GM18517 (cell line): ENCODE results near the gene PPM1K.

Experiments
- ATAC-seq: cut with Tn5 transposase; IDR thresholded peaks from one replicate; pipeline ENCODE4 v1.9.1; 2021; ENCODE audit warnings: mild to moderate bottlenecking, moderate library complexity; ENCODE audit not compliant: unreplicated experiment

Gene PPM1K

DNA sequence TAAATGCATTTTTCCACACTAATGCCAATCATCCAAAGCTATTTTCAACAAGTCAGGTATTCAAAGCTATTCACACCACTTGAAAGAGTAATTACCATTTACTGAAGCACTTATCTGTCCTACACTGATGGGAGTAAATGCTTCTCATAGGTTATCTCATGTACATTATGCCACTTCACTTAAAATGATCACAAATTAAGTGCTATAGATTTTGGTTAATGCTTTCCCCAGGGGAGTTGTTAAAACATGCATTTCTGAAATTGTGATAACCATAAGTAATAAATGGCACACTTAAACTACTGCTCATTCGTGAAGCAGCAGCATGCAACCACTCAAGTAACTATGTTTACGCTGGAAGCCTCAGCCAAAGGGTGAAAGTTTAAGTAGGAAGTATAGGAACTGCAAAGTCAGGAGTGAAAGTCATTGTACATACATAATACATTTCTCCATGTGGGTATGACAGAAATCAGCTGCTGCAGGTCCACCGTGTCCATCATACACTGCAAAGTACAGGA, 6.6 kb downstream of the PPM1K start:
- ATAC-seq, result no peak

DNA sequence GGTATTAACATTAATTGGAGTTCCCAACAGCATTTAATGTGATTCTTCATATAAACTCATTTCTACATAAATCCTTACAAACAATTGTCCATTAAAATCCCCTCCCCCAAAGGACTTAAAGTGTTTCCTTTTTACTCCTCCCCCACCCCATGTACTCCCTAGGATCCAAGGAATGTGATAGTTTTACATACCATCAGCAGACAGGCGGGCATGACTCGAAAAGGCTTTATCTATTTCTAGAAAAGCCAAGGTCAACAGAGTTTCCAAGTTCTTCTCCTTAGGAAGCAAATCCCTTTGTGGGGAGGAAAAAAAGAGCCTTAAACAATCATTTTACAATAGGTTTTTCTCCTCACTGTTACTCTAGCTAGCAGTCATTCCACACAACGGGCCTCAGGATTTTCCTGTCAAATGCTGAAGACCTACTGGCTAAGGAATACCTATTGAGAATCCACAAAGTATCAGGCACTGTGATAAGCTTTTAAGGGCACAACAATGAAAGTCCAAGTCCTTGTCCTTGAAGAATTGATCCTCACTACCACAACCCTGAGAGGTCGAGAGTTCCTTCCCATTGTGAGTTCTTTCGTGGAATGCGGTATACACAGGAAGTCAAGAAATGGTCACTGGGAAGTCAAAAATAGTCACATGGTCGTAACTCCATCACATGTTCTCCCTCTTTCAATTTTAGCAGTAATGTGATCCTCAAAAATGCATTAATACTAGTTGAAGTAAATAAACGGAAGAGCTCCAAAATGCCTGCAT, 7.2 kb downstream of the PPM1K start:
- no peak for ATAC-seq

DNA sequence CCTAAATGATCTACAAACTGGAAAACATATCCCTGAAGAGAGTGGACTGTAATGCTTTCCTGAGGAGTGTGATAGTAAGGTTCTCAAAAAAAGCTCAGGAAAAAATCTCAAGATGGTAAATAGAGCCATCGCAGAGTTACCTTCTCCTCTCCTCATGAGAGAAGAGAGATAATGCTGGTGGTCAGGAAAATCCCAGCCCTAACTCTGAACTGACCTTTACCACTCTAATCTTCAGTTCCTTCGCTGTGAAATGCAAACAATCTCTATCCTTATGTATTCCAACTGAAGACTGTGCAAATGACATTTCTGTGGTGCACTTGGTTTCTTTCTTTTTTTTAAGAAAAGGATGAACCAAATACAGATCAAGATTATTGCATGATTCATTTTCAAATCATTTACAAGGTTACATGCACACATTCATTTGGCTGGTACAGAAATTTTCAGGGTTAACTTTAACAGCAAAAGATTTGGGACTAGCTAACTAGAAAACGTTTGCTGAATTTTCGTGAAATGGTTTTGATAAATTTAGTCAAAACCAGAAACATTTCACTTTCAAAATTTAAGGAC, 8.3 kb downstream of the PPM1K start:
- no peak for ATAC-seq

DNA sequence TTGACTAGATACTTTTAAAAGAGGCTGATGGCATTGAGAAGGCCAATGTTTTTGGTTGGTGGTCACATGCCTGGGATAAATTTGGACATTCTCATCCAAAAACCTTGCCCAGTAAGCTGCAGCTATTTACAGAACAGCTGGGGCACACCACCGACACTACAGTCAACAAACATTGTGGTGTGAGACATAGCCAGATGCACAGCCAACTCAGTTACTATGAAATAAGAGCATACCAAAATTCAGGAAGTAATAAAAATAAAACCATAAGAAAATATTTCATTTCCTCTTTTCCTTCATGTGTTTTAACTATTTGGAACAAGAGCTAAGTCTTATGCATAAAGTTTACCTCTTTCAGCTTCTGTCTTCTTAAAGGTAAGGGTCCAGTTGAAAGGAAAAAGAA, 8.8 kb downstream of the PPM1K start:
- peak; percentile 51 for ATAC-seq

DNA sequence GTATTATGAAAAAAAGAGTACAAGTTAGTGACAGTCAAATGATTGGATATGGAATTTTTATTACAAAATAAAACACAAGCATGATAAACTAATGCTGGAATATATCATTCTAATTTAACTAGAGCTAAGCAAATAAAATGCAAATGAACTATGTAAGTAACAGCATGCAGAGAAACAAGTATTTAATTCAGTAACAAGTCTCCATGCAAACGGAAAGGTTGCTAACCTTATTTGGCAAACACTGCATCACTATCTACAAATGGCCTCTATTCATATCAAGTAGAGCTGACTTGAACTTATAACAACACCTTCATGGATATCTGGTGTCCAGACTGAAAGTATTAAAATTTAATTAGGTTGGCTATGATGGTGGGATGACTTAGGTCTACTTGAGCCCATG, 15.4 kb downstream of the PPM1K start:
- ATAC-seq, result no peak

DNA sequence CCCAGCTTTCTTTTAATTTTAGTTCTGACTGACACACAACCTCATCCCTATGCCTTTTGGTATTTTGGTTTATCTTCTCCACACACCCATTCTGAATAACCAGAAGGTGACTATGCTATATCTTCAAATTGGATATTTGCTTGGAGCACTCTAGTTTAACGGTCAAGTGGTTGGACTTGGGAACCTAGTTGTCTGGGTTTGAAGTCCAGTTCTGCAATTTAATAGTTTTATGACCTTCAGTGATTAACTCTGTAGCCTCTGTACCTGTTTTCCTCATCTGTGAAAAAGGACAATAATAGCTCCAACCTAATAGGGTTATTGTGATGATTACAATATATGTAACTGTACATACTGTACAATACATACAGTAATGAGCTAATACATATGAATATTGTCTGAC, 20.0 kb downstream of the PPM1K start:
- ATAC-seq, result no peak

DNA sequence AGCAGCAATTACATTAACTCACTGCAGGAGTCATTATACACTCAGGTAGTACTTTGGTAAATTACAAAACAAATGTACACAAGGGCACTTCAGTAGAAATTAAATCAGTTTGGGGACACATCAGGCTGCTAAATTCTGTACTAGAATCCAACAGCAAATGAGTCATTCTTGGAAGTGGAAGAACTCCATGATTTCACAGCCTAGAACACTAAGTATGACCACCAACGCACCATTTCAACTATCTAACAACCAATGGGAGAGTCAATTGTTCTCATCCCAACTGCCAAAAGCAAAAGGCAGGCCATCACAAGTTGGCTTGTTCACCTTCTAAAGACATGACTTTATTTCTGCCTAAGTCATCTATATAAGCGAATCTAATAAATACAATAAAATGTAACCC, 26.6 kb downstream of the PPM1K start:
- ATAC-seq, result no peak

DNA sequence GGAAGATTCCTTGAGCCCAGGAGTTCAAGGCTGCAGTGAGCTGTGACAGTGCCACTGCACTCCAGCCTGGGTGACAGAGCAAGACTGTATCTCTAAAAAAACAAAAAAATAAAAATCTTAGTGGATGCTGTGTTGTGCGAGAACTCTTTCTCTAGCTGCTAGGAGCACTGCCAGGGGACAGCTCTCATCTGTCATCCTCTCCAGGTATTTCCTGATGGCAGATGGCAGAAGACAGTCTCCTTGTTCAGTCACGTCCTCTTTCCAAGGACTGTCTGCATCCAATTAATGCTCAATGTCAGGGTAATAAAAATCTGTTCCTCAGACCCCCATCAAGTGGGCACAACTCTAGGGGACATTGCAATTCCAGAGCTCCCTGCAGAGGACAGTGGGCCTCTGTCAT, 29.2 kb downstream of the PPM1K start:
- ATAC-seq, result no peak

DNA sequence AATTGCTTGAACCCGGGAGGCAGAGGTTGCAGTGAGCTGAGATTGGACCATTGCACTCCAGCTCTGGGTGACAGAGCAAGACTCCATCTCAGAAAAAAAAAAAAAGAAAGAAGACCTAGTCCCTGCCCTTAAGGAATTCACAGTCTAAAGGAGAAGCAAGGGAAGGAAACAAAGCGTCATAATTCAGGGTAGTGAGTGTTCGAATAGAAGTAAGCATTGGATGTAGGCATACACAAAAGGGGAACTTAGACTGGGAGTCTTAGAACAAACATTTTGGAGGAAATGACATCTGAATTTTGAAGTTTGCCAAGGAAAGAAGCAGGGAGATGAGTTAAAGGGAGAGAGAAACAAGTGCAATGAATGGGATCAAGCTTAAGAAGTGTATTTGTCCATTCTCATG, 32.4 kb downstream of the PPM1K start:
- no peak for ATAC-seq

DNA sequence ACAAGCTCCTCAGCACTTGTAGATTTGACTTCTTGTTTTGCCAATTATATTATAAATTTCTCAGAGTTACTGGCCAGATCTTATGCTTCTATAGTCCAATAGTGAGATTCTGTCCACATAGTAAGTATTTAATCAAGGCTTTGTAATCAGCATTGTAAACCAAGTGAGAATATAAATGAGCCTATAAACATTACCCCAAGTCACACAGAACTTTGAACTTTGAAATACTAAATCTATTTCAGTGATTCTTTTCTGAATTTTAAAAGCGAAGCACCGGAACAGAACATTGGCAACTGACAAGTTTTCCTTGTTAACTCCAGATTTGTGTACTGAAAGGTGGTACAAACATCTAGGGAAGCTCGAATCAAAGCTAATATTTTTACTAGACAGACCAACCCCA, 37.2 kb downstream of the PPM1K start:
- no peak for ATAC-seq

DNA sequence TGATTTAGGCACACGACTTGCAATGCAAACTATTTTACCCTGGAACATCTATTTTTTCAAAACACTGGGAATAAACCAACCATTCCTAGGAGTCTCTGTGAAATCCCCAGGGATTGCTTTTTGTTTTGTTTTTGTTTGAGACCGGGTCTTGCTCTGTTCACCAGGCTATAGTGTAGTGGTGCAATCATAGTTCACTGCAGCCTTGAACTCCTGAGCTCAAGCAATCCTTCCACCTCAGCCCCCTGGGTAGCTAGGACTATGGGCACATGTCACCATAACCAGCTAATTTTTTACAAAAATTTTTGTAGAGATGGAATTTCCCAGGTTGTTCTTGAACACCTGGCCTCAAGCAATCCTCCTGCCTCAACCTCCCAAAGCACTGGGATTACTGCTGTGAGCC, 37.8 kb downstream of the PPM1K start:
- ATAC-seq, result no peak

DNA sequence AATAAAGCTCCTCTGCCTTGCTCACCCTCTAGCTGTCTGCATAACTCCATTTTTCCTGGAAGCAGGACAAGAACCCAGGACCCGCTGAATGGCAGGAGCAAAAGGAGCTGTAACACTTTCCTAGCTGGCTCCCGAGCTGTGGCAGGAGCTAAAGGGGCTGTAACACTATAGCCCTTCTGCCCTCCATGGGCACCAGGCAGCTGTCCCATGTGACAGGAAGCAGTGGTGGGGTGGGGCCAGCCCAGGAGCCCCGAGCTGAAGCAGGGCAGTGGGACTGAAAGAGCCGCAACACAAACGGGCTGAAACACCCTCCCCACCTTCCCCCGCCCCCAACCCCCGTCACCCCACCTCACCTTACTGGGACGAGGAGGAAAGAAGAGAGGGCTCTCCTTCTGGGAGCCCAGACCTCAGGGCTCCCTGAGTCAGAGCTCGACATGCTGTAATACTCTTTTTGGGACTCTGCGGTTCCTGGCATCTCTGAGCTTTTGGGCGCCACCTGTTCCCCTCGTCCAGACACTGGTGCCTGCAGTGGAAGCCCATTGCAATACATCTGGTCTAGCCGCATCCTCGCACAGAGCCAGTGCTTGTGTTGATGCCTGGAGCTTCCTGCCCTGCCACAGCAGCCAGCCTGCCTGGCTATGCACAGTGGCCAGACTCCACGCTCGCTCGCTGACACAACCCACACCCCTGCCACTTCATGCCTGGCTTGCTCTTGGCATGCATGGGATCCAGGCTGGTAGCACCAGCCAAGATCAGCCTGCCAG, 39.4 kb downstream of the PPM1K start:
- ATAC-seq, result no peak

DNA sequence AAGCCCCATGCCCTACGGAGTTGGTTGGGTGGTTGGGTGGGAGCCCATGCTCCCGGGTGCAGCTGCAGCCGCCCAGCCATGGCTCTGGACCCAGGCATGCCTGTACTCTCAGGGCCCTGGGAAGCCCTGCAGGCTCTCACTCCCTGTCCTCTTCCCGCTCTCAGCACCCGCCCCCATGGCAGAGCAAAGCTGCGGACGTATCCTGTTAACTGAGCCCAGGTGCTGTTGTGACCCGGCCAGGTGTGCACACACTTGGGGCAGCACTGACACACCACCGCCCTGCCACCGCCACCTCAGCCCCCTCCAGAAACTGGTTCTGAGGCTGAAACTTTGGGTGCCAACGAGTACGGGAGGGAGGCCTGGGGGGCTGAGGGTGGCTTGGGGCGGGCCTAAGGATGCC, 40.3 kb downstream of the PPM1K start:
- no peak for ATAC-seq

DNA sequence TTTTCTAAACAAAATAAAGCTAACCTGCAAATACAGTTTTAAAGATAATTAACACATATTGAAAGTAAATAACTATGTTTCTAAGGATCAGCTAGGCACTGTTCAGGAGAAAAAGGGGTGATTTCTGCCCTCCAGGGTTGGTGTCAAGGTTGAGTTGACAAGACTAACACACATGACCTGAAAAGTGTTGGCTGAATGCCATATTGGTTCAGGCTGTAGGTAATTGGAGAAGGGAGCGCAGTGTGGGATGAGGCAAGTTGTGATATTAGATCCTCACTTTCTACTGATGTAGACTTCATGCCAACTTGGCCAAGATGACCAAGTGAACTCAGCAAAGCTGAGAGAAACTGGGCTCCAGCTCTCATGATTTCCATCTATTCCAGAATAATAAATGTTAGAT, 42.2 kb downstream of the PPM1K start:
- ATAC-seq, result no peak

DNA sequence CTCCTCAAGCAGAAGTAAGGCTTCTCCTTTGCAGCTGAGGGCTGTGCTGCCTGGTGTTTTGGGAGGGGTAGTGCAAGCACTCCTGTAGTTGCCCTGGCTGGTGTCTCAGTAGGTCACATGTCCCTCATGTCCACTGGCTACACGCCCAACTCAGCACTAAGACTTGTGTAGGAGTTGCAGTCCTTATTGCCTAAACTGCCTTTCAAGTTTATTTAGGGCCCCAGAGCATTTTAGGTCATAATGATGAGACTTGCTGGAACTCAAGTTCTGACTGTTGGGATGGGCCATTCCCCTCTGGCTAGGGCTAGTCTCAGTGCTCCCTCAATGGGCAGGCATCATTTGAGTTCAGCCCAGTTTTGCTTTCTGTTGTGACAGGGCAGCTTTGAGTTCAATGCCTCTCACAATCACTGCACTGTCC, 44.1 kb downstream of the PPM1K start:
- no peak for ATAC-seq

DNA sequence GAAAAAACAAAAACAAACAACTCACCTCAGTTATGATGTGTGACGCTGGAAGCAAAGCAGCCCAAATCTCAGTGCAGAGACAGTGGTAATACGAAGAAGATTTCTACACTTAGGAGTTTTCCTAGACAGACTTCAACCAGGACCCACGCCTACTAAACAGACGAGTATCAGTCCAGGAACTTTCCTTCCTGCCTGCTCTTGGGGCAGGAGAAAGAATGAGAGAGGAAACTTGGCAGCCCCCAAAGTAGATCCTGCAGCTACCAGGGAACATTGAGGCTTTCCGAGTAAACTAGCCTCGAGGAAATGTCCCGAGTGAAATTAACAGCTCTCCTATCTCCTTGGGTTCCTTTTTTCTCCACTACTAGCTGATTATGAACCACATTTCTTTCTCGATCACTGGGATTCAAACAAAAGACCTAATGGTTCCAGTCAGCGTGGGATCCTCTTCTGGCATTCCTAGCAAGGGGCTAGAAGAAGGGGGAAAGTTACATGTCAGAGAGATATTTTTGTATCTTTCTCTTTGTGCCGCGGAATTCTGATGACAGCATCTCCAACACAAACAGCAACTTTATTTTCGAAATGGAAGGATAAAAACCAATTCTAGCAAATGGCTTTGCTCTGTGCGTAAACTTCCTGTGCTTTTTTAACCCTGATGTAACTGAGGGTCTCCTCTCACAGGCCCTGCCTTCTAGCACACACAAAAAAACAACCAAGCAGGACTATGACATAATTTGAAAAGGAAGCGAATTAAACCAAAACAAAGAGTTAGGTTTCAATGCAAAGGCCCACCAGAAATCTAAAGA, 53.2 kb downstream of the PPM1K start:
- no peak for ATAC-seq

DNA sequence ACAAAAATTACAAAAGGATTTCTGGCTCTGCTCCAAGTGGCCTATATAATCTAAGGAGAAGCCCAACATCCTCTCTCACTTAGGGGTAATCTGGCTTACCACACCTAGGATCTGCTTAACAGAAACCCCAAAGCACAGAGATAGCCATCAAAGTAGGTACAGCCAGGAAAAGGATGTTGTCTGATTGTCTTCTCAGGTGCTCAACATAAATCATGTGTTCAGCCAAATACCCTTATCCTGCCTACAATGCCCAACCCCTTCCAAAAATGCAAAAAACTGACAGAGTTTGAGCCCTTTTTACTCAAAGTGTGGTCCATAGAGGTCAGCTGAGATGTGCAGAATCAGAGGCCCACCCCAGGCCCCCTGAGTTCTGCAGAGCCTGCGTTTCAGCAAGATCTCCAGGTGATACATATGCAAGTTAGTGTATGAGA, 53.9 kb downstream of the PPM1K start:
- ATAC-seq, result no peak

DNA sequence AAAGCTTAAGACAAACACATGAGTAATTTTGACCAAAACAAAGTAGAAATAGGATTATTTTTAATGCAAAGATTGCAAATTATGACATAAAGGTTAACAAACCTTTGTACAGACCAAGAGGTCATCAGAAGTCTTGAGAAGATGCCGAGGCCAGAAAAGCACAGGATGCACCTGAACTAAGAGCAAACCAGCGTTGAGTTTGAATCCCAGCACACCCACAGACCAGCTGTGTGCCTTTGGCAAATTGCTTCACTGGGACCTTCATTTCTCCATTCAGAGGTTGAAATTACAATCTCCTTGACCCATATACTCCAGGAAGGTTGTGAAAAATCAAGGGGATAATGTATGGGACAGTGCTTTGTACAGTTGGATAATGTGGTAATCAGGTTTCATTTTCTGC, 56.6 kb downstream of the PPM1K start:
- no peak for ATAC-seq

DNA sequence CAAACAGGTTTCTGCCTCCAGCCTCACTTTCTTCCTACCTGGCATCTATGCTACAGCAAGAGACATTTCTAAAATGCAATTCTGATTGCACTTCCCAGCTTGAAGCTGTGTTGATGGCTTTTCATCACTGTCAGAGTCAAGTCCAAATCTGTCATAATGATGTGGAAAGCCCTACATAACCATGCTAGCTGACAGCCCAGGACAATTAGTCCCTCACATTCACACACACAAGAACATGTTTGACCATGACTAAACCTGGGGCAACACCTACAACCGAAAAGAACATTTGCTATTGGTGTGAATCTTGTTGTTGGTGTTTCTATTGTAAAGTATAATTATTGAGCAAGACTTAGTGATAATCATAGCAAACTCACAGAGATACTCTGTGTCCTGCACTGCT, 58.2 kb downstream of the PPM1K start:
- no peak for ATAC-seq

DNA sequence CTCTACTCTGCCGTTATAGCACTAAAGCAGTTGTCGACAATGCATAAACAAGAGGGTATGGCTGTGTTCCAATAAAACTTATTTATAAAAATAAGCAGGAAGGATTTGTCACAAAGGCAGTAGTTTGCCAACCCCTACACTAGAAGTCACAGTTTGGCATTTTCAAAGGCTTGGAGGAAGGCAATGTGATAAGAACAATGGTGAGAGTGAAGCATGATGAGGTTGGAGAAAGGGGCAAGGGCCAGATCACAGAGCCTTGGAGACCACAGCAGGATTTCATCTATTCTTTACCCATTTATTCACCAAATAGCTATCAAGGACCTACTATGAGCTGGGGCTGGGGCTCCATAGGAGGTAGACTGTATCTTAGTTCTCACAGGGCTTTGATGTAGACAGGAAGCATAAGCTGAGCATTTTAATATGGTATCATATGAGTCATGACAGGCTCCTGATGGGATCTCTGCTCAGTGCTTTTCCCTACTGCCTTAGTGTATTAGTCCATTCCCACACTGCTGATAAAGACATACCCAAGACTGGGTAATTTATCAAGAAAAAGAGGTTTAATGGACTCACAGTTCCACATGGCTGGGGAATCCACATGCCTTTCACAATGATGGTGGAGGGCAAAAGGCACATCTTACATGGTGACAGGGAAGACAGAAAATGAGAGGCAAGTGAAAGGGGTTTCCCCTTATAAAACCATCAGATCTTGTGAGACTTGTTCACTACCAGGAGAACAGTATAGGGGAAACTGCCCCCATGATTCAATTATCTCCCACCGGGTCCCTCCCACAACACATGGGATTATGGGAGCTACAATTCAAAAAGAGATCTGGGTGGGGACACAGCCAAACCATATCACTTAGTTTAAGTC, 58.9 kb downstream of the PPM1K start:
- ATAC-seq, result no peak
